ENCODE results near the gene KIF7.

DNA sequence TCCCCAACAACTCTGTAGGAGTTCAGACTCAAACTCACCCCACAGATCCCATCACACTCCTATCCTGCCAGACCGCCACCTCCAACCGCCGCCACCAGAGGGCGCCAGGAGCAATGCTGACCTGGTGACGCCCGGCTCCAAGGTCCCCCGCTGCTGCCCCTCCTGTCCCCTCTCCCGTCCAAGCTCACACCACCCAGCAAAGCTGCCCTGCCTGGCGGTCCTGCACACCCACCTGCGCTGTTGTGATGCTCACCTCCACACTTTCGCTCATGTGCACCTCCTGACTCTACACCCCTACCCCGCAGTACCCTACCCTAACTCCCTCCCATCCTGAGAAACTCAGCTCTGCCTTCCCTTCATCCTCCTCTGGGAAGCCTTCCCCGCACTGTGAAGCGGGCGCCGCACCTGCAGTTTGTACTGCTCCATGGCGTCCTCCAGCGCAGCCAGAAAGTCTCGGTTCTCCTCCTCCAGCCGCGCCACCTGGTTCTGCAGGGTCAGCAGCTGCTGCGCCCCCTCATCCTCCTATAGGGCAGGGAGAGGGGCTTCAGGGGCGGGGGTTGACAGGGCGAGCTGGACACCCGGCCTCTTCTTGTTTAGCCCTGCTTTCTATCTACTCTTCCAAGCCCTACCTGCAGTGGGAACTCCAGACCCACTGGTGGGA, 7.9 kb downstream of the KIF7 start:
- TF ChIP-seq GATA2 (IDR thresholded peaks at IDR 0.05; ENCODE audit: low read depth, low read length) (no peak), GATA3 (IDR thresholded peaks at IDR 0.05; ENCODE audit: low read depth, low read length) (no peak)

All from SH-SY5Y (cell line).